Measurements from ENCODE around the gene FOXQ1. TPM values are rescaled to one million over a fixed set of nuclear protein-coding genes. Genes with fewer than 3 reads are reported as not detected.

The FOXQ1 gene
- total and polyA plus RNA-seq, 2 experiments from 2014 or later, result not detected

- no peak for DNase-seq (ENCODE audit: low read depth in 1 of 2, low spot score in 1 of 2)
- no peak for TF ChIP-seq CTCF (IDR thresholded peaks at IDR 0.05; ENCODE audit: low read depth, low read length)
- H3K4me3 ChIP-seq, result no peak overlapping the region
- no peaks in the 10 kb centered on the region for H3K4me1 ChIP-seq (ENCODE audit: low read depth)
- H3K27ac ChIP-seq, result no peak overlapping the region
- no peaks in the 10 kb centered on the region for H3K9me3 ChIP-seq (ENCODE audit: low read depth)
- H3K27me3 ChIP-seq, result peaks cover 27% of the 10 kb centered on the region
- no peaks in the 10 kb centered on the region for H3K36me3 ChIP-seq
These were observed 34.2 kb downstream of the FOXQ1 start for GRCh38 chr6:1346101-1346500.

- Histone ChIP-seq H3K27me3 (peaks cover 22% of the 10 kb centered on the region), H3K36me3 (no peaks in the 10 kb centered on the region), H3K27ac (no peak overlapping the region), H3K4me1 (ENCODE audit: low read depth) (no peaks in the 10 kb centered on the region), H3K9me3 (ENCODE audit: low read depth) (no peaks in the 10 kb centered on the region), H3K4me3 (no peak overlapping the region)
- no peak for TF ChIP-seq CTCF (IDR thresholded peaks at IDR 0.05; ENCODE audit: low read depth, low read length)
- DNase-seq (ENCODE audit: low read depth in 1 of 2, low spot score in 1 of 2), result no peak
These were observed 34.7 kb downstream of the FOXQ1 start for GRCh38 chr6:1346558-1347091.

- Histone ChIP-seq H3K4me1 (ENCODE audit: low read depth) (no peaks in the 10 kb centered on the region), H3K36me3 (no peaks in the 10 kb centered on the region), H3K27me3 (peaks cover 17% of the 10 kb centered on the region), H3K27ac (no peak overlapping the region), H3K4me3 (no peak overlapping the region), H3K9me3 (ENCODE audit: low read depth) (no peaks in the 10 kb centered on the region)
- DNase-seq (ENCODE audit: low read depth in 1 of 2, low spot score in 1 of 2), result no peak
- no peak for TF ChIP-seq CTCF (IDR thresholded peaks at IDR 0.05; ENCODE audit: low read depth, low read length)
These were observed 35.3 kb downstream of the FOXQ1 start for GRCh38 chr6:1347161-1347560.

- H3K27me3 ChIP-seq, result peaks cover 7% of the 10 kb centered on the region
- H3K27ac ChIP-seq, result no peak overlapping the region
- TF ChIP-seq CTCF (IDR thresholded peaks at IDR 0.05; ENCODE audit: low read depth, low read length), result no peak
- no peaks in the 10 kb centered on the region for H3K4me1 ChIP-seq (ENCODE audit: low read depth)
- peak; percentile 20 to 95 for DNase-seq (ENCODE audit: low read depth in 1 of 2, low spot score in 1 of 2)
- H3K9me3 ChIP-seq (ENCODE audit: low read depth), result no peaks in the 10 kb centered on the region
- H3K4me3 ChIP-seq, result no peak overlapping the region
- H3K36me3 ChIP-seq, result no peaks in the 10 kb centered on the region
These were observed 36.8 kb downstream of the FOXQ1 start for GRCh38 chr6:1348675-1349074.

GRCh38 chr6:1349655-1350054 lies 37.8 kb downstream of the FOXQ1 start:
- no peaks in the 10 kb centered on the region for H3K36me3 ChIP-seq
- H3K27ac ChIP-seq, result no peak overlapping the region
- TF ChIP-seq CTCF (IDR thresholded peaks at IDR 0.05; ENCODE audit: low read depth, low read length), result no peak
- no peaks in the 10 kb centered on the region for H3K4me1 ChIP-seq (ENCODE audit: low read depth)
- DNase-seq (ENCODE audit: low read depth in 1 of 2, low spot score in 1 of 2), result no peak
- H3K4me3 ChIP-seq, result no peak overlapping the region
- H3K9me3 ChIP-seq (ENCODE audit: low read depth), result no peaks in the 10 kb centered on the region
- H3K27me3 ChIP-seq, result peaks cover 10% of the 10 kb centered on the region
